Panc1 (cell line): Measurements from ENCODE around the gene HSBP1.

Source experiments
- POLR2AphosphoS5 ChIP-seq: IDR thresholded peaks from 2 replicates; pipeline ENCODE4 v1.6.1; 2012; ENCODE audit warnings: mild to moderate bottlenecking, low read depth, low read length, moderate library complexity
- SIN3A ChIP-seq: IDR thresholded peaks from 2 replicates; pipeline ENCODE4 v1.6.1; 2012; ENCODE audit warnings: low read depth, mild to moderate bottlenecking, low read length, moderate library complexity, borderline replicate concordance; ENCODE audit not compliant: insufficient read depth
- TCF7L2 ChIP-seq: IDR thresholded peaks from 2 replicates; pipeline ENCODE4 v1.6.1; 2011; ENCODE audit warnings: mild to moderate bottlenecking, low read depth, low read length, inconsistent platforms
- TF ChIP-seq, protein P1 (sequence below): fragments of 450-650 bp; IDR thresholded peaks from 2 replicates; pipeline ENCODE4 v1.5.1; 2017; ENCODE audit warnings: mild to moderate bottlenecking

GRCh38 chr16:83799336-83799735 lies 8.4 kb upstream of the HSBP1 start:
- TF ChIP-seq, protein P1, sequence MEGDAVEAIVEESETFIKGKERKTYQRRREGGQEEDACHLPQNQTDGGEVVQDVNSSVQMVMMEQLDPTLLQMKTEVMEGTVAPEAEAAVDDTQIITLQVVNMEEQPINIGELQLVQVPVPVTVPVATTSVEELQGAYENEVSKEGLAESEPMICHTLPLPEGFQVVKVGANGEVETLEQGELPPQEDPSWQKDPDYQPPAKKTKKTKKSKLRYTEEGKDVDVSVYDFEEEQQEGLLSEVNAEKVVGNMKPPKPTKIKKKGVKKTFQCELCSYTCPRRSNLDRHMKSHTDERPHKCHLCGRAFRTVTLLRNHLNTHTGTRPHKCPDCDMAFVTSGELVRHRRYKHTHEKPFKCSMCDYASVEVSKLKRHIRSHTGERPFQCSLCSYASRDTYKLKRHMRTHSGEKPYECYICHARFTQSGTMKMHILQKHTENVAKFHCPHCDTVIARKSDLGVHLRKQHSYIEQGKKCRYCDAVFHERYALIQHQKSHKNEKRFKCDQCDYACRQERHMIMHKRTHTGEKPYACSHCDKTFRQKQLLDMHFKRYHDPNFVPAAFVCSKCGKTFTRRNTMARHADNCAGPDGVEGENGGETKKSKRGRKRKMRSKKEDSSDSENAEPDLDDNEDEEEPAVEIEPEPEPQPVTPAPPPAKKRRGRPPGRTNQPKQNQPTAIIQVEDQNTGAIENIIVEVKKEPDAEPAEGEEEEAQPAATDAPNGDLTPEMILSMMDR: no peak
- no peak for TF ChIP-seq TCF7L2
- TF ChIP-seq POLR2AphosphoS5: no peak
- TF ChIP-seq SIN3A: no peak
